GM18505 (cell line): ENCODE measurements around the gene FHL5.
A peak's percentile ranks its signal among the peaks of the same experiment; 100 is the strongest.
"Not testable (repeated sequence)": the region's sequence is repeated elsewhere in the genome, so short reads cannot be mapped to it uniquely, and the experiment has no call there.

ENCODE experiments used
- ATAC-seq: cut with Tn5 transposase; IDR thresholded peaks from one replicate; pipeline ENCODE4 v1.9.1; 2021; ENCODE audit not compliant: unreplicated experiment
- POLR2A ChIP-seq: IDR thresholded peaks from 4 replicates; pipeline ENCODE4 v1.6.1; 2011; ENCODE audit warnings: borderline replicate concordance; ENCODE audit not compliant: insufficient read depth, insufficient read length; ENCODE audit errors: extremely low read depth

The FHL5 gene, protein sequence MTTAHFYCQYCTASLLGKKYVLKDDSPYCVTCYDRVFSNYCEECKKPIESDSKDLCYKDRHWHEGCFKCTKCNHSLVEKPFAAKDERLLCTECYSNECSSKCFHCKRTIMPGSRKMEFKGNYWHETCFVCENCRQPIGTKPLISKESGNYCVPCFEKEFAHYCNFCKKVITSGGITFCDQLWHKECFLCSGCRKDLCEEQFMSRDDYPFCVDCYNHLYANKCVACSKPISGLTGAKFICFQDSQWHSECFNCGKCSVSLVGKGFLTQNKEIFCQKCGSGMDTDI

DNA sequence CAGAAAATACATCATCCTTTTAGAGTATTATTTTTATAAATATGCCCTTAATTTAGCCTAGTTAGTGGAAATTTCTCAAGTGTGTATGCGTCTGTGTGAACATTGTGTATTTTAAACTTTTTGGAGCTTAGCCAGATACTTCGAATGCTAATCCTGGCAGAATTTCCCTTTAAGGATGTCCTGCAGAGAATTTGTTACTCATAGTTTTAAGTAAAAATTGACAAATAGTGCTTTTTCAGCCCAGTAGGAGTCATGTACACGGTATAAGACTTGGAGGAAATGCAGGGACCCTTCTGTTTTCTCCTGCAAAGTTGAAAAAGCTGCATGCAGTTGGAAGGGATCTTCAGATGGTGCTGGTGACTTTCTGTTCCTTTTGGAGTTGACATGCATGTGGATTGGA lies at the start of gene FHL5:
Gene FHL5 (plus strand): TSS at position 243 of the 400 bp plus-strand sequence. CDS start 40,486 bp downstream, outside the sequence.
- no peak for TF ChIP-seq POLR2A
- ATAC-seq, result no peak

DNA sequence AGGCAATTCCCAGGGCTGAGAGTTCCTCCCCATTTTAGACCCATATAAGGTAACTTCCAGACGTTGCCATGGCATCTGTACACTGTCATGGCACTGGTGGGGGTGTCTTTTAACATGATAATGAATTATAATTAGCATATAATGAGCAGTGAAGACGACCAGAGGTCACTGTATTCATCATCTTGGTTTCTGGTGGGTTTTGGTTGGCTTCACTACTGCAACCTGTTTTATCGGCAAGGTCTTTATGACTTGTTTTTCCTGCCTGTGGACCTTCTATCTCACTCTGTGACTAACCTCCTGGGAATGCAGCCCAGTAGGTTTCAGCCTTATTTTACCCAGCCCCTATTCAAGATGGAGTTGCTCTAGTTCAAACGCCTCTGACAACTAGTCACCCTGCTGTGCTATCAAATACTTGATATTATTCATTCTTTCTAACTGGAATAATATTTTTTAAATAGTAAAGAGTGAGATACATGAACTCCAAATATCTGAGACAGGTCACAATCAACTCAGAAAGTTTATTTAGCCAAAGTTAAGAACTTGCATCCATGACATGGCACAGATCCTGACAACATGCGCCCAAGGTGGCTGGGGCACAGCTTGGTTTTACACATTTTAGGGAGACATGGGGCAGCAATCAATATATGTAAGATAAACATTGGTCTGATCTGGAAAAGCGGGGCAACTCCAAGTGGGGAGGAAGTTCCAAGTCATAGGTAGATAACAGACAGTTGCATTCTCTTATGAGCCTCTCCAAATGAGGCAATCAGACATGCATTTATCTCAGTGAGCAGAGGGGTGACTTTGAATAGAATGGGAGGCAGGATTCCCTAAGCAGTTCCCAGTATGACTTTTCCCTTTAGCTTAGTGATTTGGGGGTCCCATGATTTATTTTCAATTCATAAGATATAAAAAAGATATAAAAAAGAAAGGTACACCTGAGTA lies 42.5 kb upstream of the FHL5 start:
- TF ChIP-seq POLR2A, result no peak
- ATAC-seq, result no peak

DNA sequence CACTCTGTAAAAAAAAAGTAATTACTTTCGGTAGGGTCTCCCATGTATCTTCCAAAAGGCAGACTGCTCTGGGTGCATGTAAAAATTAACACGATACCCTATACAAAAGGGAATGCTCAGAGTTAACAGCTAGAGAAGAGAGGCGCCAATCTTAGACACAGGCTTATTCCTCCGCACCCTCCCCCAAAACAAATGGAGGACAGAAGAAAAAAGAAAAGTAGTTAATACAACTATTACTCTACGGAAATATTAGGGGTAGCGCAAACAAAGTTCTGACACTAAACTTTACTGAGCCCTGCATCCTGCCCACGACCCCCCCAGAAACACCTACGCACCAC lies 41.7 kb upstream of the FHL5 start:
- ATAC-seq, result no peak

DNA sequence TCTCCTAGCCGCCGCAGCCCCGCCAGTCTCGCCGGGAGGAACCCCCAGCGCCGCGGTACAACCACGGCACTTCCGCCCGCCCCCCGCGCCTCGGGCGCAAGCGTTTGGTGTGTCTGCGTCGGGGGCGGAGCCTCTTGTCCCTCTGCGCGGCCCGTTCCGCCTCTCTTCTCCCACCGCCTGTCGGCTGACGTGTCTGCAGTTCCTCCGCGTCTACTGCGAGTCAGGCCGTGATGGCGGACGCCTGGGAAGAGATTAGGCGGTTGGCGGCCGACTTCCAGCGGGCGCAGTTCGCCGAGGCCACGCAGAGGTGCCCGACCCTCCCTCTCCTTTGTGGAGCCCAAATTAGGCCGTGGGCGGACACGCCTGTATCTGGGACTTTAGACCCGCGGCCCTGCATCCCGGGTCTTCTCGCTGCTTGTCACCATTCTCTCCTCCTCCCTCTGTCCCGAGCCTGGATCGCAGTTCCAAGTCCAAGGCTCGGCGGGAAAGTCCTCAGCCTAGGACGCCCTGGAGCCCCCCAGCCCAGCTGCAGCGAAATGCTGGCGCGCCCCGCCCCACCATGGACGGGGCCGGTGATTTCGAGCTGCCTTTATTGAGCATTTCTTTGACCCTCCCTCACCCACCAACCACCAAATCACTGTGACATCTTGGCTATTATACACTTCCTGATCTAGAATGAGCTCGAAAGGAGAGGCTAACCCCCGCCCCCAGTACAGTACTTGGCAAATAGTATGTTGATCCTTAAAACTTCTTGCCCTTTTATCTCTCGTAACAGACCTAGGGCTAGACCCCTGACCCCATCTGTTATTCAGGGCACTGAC lies 41.1 kb upstream of the FHL5 start, which contains the start of gene UFL1:
Gene UFL1 (plus strand): TSS at position 163 of the 821 bp plus-strand sequence. CDS start 68 bp downstream, at position 231.
- peak; percentile 98 for ATAC-seq
- TF ChIP-seq POLR2A, result peak; percentile 99

More for the DNA sequence above, 41.7 kb upstream of the FHL5 start:
- TF ChIP-seq POLR2A, result no peak

- ATAC-seq, result peak; percentile 21
- TF ChIP-seq POLR2A, result no peak
Observed at GRCh38 chr6:96522465-96523009, 40.4 kb upstream of the FHL5 start.

- no peak for ATAC-seq
- TF ChIP-seq POLR2A, result no peak
Observed at GRCh38 chr6:96528193-96528592, 34.7 kb upstream of the FHL5 start.

GRCh38 chr6:96532399-96532798 lies 30.5 kb upstream of the FHL5 start:
- no peak for TF ChIP-seq POLR2A
- ATAC-seq, result no peak

DNA sequence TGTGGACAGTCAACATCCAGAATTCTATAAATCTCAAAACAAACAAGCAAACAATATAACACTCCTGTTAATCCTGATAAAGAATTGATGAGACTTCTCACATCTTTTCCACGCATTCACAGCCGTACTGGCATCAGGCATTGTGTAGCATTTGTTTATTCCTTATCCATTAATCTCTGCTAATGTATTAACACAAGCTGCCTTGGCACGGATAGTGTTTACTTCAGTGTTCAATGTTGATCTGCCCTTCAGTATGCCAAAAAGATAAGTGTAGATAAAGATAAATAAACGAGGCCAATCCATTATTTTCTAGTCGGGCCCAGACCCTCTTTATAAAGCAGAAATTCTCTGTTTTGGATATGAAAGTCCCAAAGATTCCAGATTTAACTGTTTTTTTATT lies 25.2 kb upstream of the FHL5 start:
- ATAC-seq, result no peak

GRCh38 chr6:96542702-96543101 lies 20.2 kb upstream of the FHL5 start:
- ATAC-seq, result no peak
- TF ChIP-seq POLR2A, result no peak

More for the DNA sequence above, 25.2 kb upstream of the FHL5 start:
- no peak for TF ChIP-seq POLR2A

- TF ChIP-seq POLR2A, result no peak
- no peak for ATAC-seq
Observed at GRCh38 chr6:96545882-96546281, 17.0 kb upstream of the FHL5 start.

GRCh38 chr6:96547654-96548053 lies 15.3 kb upstream of the FHL5 start:
- ATAC-seq, result no peak
- no peak for TF ChIP-seq POLR2A

GRCh38 chr6:96554558-96554957 lies 8.4 kb upstream of the FHL5 start:
- ATAC-seq, result no peak
- TF ChIP-seq POLR2A, result no peak

GRCh38 chr6:96559740-96560139 lies 3.2 kb upstream of the FHL5 start:
- not testable (repeated sequence) for ATAC-seq

GRCh38 chr6:96563853-96564252 lies 925 bp downstream of the FHL5 start:
- no peak for TF ChIP-seq POLR2A
- no peak for ATAC-seq

- TF ChIP-seq POLR2A, result no peak
- no peak for ATAC-seq
Observed at GRCh38 chr6:96570053-96570452, 7.1 kb downstream of the FHL5 start.
